HG03139 (cell line): ENCODE measurements around the gene MICALL1.
"Not testable (repeated sequence)": the region's sequence is repeated elsewhere in the genome, so short reads cannot be mapped to it uniquely, and the experiment has no call there.

ENCODE experiments used
- ATAC-seq: cut with Tn5 transposase; IDR thresholded peaks from one replicate; pipeline ENCODE4 v1.9.1; 2021; ENCODE audit not compliant: unreplicated experiment

The MICALL1 gene

GRCh38 chr22:37926771-37927636, 20.9 kb downstream of the MICALL1 start:
- no peak for ATAC-seq

- ATAC-seq = no peak
Measured at GRCh38 chr22:37927637-37927936, 21.5 kb downstream of the MICALL1 start.

- no peak for ATAC-seq
Measured at GRCh38 chr22:37929390-37929789, 23.3 kb downstream of the MICALL1 start.

- no peak for ATAC-seq
Measured at GRCh38 chr22:37930270-37930951, 24.3 kb downstream of the MICALL1 start.

- ATAC-seq = no peak
Measured at GRCh38 chr22:37930952-37931440, 24.9 kb downstream of the MICALL1 start.

- no peak for ATAC-seq
Measured at GRCh38 chr22:37931893-37932389, 25.8 kb downstream of the MICALL1 start.

GRCh38 chr22:37932401-37932800, 26.3 kb downstream of the MICALL1 start:
- ATAC-seq = no peak

GRCh38 chr22:37932821-37933578, 26.9 kb downstream of the MICALL1 start:
- no peak for ATAC-seq

GRCh38 chr22:37933711-37934376, 27.7 kb downstream of the MICALL1 start:
- ATAC-seq = peak; percentile 63

GRCh38 chr22:37940698-37941376, 34.7 kb downstream of the MICALL1 start:
- no peak for ATAC-seq

- no peak for ATAC-seq
Measured at GRCh38 chr22:37942133-37942532, 36.0 kb downstream of the MICALL1 start.

GRCh38 chr22:37943136-37943824, 37.2 kb downstream of the MICALL1 start:
- ATAC-seq = no peak

- no peak for ATAC-seq
Measured at GRCh38 chr22:37943825-37944198, 37.7 kb downstream of the MICALL1 start.

GRCh38 chr22:37944423-37944822, 38.3 kb downstream of the MICALL1 start:
- not testable (repeated sequence) for ATAC-seq

GRCh38 chr22:37947142-37947795, 41.2 kb downstream of the MICALL1 start:
- ATAC-seq = not testable (repeated sequence)

GRCh38 chr22:37951305-37951704, 45.2 kb downstream of the MICALL1 start:
- ATAC-seq = no peak

GRCh38 chr22:37952629-37953028, 46.5 kb downstream of the MICALL1 start:
- ATAC-seq = not testable (repeated sequence)

GRCh38 chr22:37953062-37953436, 47.0 kb downstream of the MICALL1 start:
- ATAC-seq = no peak
